HEK293 (cell line): Measurements from ENCODE around the gene ISG15.
A peak's percentile ranks its signal among the peaks of the same experiment; 100 is the strongest.

Source experiments
- KLF16 ChIP-seq: fragments of 450-650 bp; formaldehyde crosslinking; IDR thresholded peaks from 2 replicates; pipeline ENCODE4 v1.5.1; 2017; ENCODE audit warnings: missing biosample characterization, missing genetic modification characterization
- KLF9 ChIP-seq: fragments of 450-650 bp; formaldehyde crosslinking; IDR thresholded peaks from 2 replicates; pipeline ENCODE4 v1.5.1; 2016; ENCODE audit warnings: missing biosample characterization, missing genetic modification characterization, low read depth
- REPIN1 ChIP-seq: fragments of 450-650 bp; formaldehyde crosslinking; IDR thresholded peaks from 2 replicates; pipeline ENCODE4 v1.5.1; 2017; ENCODE audit warnings: missing biosample characterization, missing genetic modification characterization, low read depth
- SP2 ChIP-seq: fragments of 450-650 bp; formaldehyde crosslinking; IDR thresholded peaks from 2 replicates; pipeline ENCODE4 v1.5.1; 2016; ENCODE audit warnings: missing biosample characterization, missing genetic modification characterization
- ZBTB17 ChIP-seq: fragments of 450-650 bp; formaldehyde crosslinking; IDR thresholded peaks from 2 replicates; pipeline ENCODE4 v1.5.1; 2016; ENCODE audit warnings: missing biosample characterization, missing genetic modification characterization
- ZFHX2 ChIP-seq: fragments of 450-650 bp; formaldehyde crosslinking; conservative IDR thresholded peaks from 2 replicates; pipeline ENCODE4 v1.5.1; 2016; ENCODE audit warnings: missing biosample characterization, missing genetic modification characterization
- ZIC2 ChIP-seq: fragments of 450-650 bp; formaldehyde crosslinking; IDR thresholded peaks from 2 replicates; pipeline ENCODE4 v1.5.1; 2016; ENCODE audit warnings: missing biosample characterization, missing genetic modification characterization
- ZNF133 ChIP-seq: fragments of 450-650 bp; formaldehyde crosslinking; IDR thresholded peaks from 2 replicates; pipeline ENCODE4 v1.5.1; 2016; ENCODE audit warnings: missing biosample characterization, missing genetic modification characterization
- ZNF16 ChIP-seq: fragments of 450-650 bp; formaldehyde crosslinking; IDR thresholded peaks from 2 replicates; pipeline ENCODE4 v1.5.1; 2016; ENCODE audit warnings: low read depth, missing biosample characterization, missing genetic modification characterization
- ZNF169 ChIP-seq: fragments of 450-650 bp; formaldehyde crosslinking; IDR thresholded peaks from 2 replicates; pipeline ENCODE4 v1.5.1; 2016; ENCODE audit warnings: missing biosample characterization, missing genetic modification characterization
- ZNF223 ChIP-seq: fragments of 450-650 bp; formaldehyde crosslinking; IDR thresholded peaks from 2 replicates; pipeline ENCODE4 v1.5.1; 2016; ENCODE audit warnings: missing biosample characterization, missing genetic modification characterization
- ZNF239 ChIP-seq: fragments of 450-650 bp; formaldehyde crosslinking; IDR thresholded peaks from 2 replicates; pipeline ENCODE4 v1.5.1; 2016; ENCODE audit warnings: missing biosample characterization, missing genetic modification characterization
- ZNF248 ChIP-seq: fragments of 450-650 bp; formaldehyde crosslinking; IDR thresholded peaks from 2 replicates; pipeline ENCODE4 v1.5.1; 2017; ENCODE audit warnings: missing biosample characterization, missing genetic modification characterization
- ZNF292 ChIP-seq: fragments of 450-650 bp; formaldehyde crosslinking; IDR thresholded peaks from 2 replicates; pipeline ENCODE4 v1.5.1; 2016; ENCODE audit warnings: low read depth, missing biosample characterization, missing genetic modification characterization, borderline replicate concordance
- ZNF350 ChIP-seq: fragments of 450-650 bp; formaldehyde crosslinking; IDR thresholded peaks from 2 replicates; pipeline ENCODE4 v1.5.0; 2017; ENCODE audit warnings: missing biosample characterization, mild to moderate bottlenecking, missing genetic modification characterization
- ZNF354C ChIP-seq: fragments of 450-650 bp; formaldehyde crosslinking; IDR thresholded peaks from 2 replicates; pipeline ENCODE4 v1.5.1; 2016; ENCODE audit warnings: missing biosample characterization, missing genetic modification characterization, low read depth, borderline replicate concordance
- ZNF416 ChIP-seq: fragments of 450-650 bp; formaldehyde crosslinking; IDR thresholded peaks from 2 replicates; pipeline ENCODE4 v1.5.1; 2016; ENCODE audit warnings: missing biosample characterization, missing genetic modification characterization
- ZNF426 ChIP-seq: fragments of 450-650 bp; formaldehyde crosslinking; IDR thresholded peaks from 2 replicates; pipeline ENCODE4 v1.5.1; 2017; ENCODE audit warnings: missing biosample characterization, missing genetic modification characterization, mild to moderate bottlenecking, inconsistent platforms, moderate library complexity
- ZNF610 ChIP-seq: fragments of 450-650 bp; formaldehyde crosslinking; IDR thresholded peaks from 2 replicates; pipeline ENCODE4 v1.5.1; 2016; ENCODE audit warnings: missing biosample characterization, missing genetic modification characterization, borderline replicate concordance
- ZNF654 ChIP-seq: fragments of 450-650 bp; formaldehyde crosslinking; IDR thresholded peaks from 2 replicates; pipeline ENCODE4 v1.5.1; 2016; ENCODE audit warnings: low read depth, missing biosample characterization, missing genetic modification characterization
- ZNF776 ChIP-seq: fragments of 450-650 bp; formaldehyde crosslinking; IDR thresholded peaks from 2 replicates; pipeline ENCODE4 v1.5.0; 2017; ENCODE audit warnings: missing biosample characterization, missing genetic modification characterization, borderline replicate concordance
- ZNF837 ChIP-seq: fragments of 450-650 bp; formaldehyde crosslinking; IDR thresholded peaks from 2 replicates; pipeline ENCODE4 v1.5.1; 2016; ENCODE audit warnings: missing biosample characterization, missing genetic modification characterization
- TF ChIP-seq, protein P1 (sequence below): fragments of 450-650 bp; formaldehyde crosslinking; IDR thresholded peaks from 2 replicates; pipeline ENCODE4 v1.5.1; 2016; ENCODE audit warnings: missing biosample characterization, missing genetic modification characterization, borderline replicate concordance
- TF ChIP-seq, protein P2 (sequence below): fragments of 450-650 bp; formaldehyde crosslinking; IDR thresholded peaks from 2 replicates; pipeline ENCODE4 v1.5.1; 2016; ENCODE audit warnings: missing biosample characterization, missing genetic modification characterization
- TF ChIP-seq, protein P3 (sequence below): fragments of 450-650 bp; formaldehyde crosslinking; IDR thresholded peaks from 2 replicates; pipeline ENCODE4 v1.5.1; 2016; ENCODE audit warnings: missing biosample characterization, missing genetic modification characterization
- TF ChIP-seq, protein P4 (sequence below): fragments of 450-650 bp; formaldehyde crosslinking; IDR thresholded peaks from 2 replicates; pipeline ENCODE4 v1.5.1; 2016; ENCODE audit warnings: missing biosample characterization, missing genetic modification characterization
- TF ChIP-seq, protein P5 (sequence below): fragments of 450-650 bp; formaldehyde crosslinking; IDR thresholded peaks from 2 replicates; pipeline ENCODE4 v1.5.1; 2016; ENCODE audit warnings: missing biosample characterization, missing genetic modification characterization
- TF ChIP-seq, protein P6 (sequence below): fragments of 450-650 bp; formaldehyde crosslinking; IDR thresholded peaks from 2 replicates; pipeline ENCODE4 v1.5.1; 2016; ENCODE audit warnings: missing biosample characterization, missing genetic modification characterization

The ISG15 gene

DNA sequence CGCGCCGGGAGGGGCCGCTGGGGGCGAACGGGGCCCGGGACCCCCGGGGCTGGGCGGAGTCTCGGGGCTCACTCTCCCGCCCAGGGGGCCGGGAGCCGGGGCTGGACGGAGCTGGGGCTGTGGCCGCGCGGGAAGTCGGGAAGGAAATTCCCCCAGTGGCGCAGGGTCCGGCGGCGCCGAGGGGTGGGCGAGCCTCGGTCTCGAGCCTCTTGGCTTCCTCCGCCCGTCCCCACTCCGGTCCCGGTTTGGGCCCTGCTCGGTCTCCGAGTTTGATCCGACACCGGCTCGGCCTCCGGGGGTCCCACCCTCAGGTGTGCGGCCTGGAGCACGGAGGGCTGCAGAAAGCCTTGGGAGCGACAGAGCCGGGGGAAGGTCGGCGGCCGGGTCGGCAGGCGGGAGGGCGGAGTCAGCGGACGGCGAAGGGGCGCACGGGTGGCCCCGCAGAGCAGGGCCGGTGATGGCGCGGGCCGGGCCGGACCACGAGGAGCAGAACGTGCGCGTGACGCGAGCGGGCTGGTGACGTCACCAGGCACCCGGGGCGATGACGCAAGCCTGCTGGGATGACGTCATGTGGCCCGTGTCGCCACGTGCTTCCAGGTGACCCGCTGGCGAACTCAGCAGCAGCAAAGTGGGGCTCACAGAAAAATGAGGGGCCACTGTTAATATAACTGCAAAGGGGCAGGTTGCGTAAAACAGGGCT, 12.8 kb upstream of the ISG15 start (continued):
- TF ChIP-seq, protein P1, sequence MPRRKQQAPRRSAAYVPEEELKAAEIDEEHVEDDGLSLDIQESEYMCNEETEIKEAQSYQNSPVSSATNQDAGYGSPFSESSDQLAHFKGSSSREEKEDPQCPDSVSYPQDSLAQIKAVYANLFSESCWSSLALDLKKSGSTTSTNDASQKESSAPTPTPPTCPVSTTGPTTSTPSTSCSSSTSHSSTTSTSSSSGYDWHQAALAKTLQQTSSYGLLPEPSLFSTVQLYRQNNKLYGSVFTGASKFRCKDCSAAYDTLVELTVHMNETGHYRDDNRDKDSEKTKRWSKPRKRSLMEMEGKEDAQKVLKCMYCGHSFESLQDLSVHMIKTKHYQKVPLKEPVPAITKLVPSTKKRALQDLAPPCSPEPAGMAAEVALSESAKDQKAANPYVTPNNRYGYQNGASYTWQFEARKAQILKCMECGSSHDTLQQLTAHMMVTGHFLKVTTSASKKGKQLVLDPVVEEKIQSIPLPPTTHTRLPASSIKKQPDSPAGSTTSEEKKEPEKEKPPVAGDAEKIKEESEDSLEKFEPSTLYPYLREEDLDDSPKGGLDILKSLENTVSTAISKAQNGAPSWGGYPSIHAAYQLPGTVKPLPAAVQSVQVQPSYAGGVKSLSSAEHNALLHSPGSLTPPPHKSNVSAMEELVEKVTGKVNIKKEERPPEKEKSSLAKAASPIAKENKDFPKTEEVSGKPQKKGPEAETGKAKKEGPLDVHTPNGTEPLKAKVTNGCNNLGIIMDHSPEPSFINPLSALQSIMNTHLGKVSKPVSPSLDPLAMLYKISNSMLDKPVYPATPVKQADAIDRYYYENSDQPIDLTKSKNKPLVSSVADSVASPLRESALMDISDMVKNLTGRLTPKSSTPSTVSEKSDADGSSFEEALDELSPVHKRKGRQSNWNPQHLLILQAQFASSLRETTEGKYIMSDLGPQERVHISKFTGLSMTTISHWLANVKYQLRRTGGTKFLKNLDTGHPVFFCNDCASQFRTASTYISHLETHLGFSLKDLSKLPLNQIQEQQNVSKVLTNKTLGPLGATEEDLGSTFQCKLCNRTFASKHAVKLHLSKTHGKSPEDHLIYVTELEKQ = peak; percentile 96
- TF ChIP-seq ZNF133 (peak; percentile 64; the same call in 1 of the 2 replicates), ZNF776 (tag by site-specific recombination) (no peak), ZNF426 (tag by site-specific recombination) (no peak), ZNF292 (no peak), REPIN1 (peak; percentile 69; the same call in 1 of the 2 replicates), ZNF239 (tag by site-specific recombination) (0 out of 2 replicates have a peak, but pooled peaks have one; percentile 69), ZNF610 (peak; percentile 86), ZBTB17 (tag by site-specific recombination) (no peak; the same call in 1 of the 2 replicates), ZNF223 (tag by site-specific recombination) (peak; percentile 37; the same call in 1 of the 2 replicates), ZNF248 (no peak), ZNF354C (tag by site-specific recombination) (0 out of 2 replicates have a peak, but pooled peaks have one; percentile 7), KLF16 (tag by site-specific recombination) (peak; percentile 94), ZNF169 (tag by site-specific recombination) (peak; percentile 90), ZNF16 (tag by site-specific recombination) (no peak), ZNF416 (tag by site-specific recombination) (0 out of 2 replicates have a peak, but pooled peaks have one; percentile 23), ZNF654 (no peak), ZIC2 (tag by site-specific recombination) (peak; percentile 96), SP2 (tag by site-specific recombination) (peak; percentile 79), KLF9 (tag by site-specific recombination) (peak; percentile 63), ZNF350 (tag by site-specific recombination) (no peak), ZNF837 (tag by site-specific recombination) (peak; percentile 27; the same call in 1 of the 2 replicates), ZFHX2 (tag by site-specific recombination) (peak; percentile 56)
- TF ChIP-seq, protein P2, sequence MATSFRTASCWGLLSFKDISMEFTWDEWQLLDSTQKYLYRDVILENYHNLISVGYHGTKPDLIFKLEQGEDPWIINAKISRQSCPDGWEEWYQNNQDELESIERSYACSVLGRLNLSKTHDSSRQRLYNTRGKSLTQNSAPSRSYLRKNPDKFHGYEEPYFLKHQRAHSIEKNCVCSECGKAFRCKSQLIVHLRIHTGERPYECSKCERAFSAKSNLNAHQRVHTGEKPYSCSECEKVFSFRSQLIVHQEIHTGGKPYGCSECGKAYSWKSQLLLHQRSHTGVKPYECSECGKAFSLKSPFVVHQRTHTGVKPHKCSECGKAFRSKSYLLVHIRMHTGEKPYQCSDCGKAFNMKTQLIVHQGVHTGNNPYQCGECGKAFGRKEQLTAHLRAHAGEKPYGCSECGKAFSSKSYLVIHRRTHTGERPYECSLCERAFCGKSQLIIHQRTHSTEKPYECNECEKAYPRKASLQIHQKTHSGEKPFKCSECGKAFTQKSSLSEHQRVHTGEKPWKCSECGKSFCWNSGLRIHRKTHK (tag by site-specific recombination) = no peak
- TF ChIP-seq, protein P3, sequence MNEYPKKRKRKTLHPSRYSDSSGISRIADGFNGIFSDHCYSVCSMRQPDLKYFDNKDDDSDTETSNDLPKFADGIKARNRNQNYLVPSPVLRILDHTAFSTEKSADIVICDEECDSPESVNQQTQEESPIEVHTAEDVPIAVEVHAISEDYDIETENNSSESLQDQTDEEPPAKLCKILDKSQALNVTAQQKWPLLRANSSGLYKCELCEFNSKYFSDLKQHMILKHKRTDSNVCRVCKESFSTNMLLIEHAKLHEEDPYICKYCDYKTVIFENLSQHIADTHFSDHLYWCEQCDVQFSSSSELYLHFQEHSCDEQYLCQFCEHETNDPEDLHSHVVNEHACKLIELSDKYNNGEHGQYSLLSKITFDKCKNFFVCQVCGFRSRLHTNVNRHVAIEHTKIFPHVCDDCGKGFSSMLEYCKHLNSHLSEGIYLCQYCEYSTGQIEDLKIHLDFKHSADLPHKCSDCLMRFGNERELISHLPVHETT = peak; percentile 92
- TF ChIP-seq, protein P4, sequence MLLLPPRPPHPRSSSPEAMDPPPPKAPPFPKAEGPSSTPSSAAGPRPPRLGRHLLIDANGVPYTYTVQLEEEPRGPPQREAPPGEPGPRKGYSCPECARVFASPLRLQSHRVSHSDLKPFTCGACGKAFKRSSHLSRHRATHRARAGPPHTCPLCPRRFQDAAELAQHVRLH (tag by site-specific recombination) = peak; percentile 55; the same call in 1 of the 2 replicates
- TF ChIP-seq, protein P5, sequence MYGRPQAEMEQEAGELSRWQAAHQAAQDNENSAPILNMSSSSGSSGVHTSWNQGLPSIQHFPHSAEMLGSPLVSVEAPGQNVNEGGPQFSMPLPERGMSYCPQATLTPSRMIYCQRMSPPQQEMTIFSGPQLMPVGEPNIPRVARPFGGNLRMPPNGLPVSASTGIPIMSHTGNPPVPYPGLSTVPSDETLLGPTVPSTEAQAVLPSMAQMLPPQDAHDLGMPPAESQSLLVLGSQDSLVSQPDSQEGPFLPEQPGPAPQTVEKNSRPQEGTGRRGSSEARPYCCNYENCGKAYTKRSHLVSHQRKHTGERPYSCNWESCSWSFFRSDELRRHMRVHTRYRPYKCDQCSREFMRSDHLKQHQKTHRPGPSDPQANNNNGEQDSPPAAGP = peak; percentile 100
- TF ChIP-seq, protein P6, sequence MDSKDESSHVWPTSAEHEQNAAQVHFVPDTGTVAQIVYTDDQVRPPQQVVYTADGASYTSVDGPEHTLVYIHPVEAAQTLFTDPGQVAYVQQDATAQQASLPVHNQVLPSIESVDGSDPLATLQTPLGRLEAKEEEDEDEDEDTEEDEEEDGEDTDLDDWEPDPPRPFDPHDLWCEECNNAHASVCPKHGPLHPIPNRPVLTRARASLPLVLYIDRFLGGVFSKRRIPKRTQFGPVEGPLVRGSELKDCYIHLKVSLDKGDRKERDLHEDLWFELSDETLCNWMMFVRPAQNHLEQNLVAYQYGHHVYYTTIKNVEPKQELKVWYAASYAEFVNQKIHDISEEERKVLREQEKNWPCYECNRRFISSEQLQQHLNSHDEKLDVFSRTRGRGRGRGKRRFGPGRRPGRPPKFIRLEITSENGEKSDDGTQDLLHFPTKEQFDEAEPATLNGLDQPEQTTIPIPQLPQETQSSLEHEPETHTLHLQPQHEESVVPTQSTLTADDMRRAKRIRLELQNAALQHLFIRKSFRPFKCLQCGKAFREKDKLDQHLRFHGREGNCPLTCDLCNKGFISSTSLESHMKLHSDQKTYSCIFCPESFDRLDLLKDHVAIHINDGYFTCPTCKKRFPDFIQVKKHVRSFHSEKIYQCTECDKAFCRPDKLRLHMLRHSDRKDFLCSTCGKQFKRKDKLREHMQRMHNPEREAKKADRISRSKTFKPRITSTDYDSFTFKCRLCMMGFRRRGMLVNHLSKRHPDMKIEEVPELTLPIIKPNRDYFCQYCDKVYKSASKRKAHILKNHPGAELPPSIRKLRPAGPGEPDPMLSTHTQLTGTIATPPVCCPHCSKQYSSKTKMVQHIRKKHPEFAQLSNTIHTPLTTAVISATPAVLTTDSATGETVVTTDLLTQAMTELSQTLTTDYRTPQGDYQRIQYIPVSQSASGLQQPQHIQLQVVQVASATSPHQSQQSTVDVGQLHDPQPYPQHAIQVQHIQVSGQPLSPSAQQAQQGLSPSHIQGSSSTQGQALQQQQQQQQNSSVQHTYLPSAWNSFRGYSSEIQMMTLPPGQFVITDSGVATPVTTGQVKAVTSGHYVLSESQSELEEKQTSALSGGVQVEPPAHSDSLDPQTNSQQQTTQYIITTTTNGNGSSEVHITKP (tag by site-specific recombination) = peak; percentile 88
